OCI-LY7 (cell line): ENCODE data around the gene FTO.

Experiments
- EZH2phosphoT487 ChIP-seq: fragments of 200-600 bp; sonication (generic); IDR thresholded peaks from 2 replicates; pipeline ENCODE4 v1.6.1; 2018; ENCODE audit warnings: low read depth, borderline replicate concordance, mild to moderate bottlenecking, mixed run types, antibody characterized with exemption, low read length, moderate library complexity, mixed read lengths
- TF ChIP-seq, protein P1 (sequence below): fragments of 200-600 bp; sonication (generic); conservative IDR thresholded peaks from 2 replicates; pipeline ENCODE4 v1.5.1; 2014; ENCODE audit warnings: mild to moderate bottlenecking, antibody characterized with exemption, low read length, moderate library complexity, mixed read lengths

DNA sequence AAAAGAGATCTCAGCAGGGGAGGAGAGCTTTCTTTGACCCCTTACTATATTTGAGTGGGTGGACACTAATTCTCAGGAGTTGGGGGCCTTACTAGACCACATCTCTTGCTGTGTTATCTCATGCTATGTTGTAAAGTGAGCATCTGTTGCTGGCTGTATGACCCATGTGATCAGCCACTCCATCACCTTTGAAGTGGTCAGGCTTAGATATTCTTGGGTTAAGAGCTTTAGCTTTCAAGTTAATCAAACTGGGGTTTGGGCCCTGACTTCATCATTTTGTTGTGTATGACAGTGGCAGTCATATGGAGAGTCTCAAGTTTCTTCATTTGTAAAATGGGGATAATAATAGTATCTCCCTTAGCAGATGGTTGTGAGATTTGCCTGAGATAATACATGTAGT lies 201.1 kb downstream of the FTO start:
- TF ChIP-seq, protein P1, sequence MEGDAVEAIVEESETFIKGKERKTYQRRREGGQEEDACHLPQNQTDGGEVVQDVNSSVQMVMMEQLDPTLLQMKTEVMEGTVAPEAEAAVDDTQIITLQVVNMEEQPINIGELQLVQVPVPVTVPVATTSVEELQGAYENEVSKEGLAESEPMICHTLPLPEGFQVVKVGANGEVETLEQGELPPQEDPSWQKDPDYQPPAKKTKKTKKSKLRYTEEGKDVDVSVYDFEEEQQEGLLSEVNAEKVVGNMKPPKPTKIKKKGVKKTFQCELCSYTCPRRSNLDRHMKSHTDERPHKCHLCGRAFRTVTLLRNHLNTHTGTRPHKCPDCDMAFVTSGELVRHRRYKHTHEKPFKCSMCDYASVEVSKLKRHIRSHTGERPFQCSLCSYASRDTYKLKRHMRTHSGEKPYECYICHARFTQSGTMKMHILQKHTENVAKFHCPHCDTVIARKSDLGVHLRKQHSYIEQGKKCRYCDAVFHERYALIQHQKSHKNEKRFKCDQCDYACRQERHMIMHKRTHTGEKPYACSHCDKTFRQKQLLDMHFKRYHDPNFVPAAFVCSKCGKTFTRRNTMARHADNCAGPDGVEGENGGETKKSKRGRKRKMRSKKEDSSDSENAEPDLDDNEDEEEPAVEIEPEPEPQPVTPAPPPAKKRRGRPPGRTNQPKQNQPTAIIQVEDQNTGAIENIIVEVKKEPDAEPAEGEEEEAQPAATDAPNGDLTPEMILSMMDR = no peak
- no peak for TF ChIP-seq EZH2phosphoT487
